PC-9 (cell line): ENCODE results near the gene ARHGAP8.

ENCODE experiments used
- CTCF ChIP-seq: fragments of 200-600 bp; sonication (generic); conservative IDR thresholded peaks from 2 replicates; pipeline ENCODE4 v1.6.1; 2017; ENCODE audit warnings: mixed run types, antibody characterized with exemption, mild to moderate bottlenecking, moderate library complexity
- EZH2 ChIP-seq: fragments of 200-600 bp; sonication (generic); IDR thresholded peaks from 2 replicates; pipeline ENCODE4 v1.8.0; 2017; ENCODE audit warnings: antibody characterized with exemption, low read depth

DNA sequence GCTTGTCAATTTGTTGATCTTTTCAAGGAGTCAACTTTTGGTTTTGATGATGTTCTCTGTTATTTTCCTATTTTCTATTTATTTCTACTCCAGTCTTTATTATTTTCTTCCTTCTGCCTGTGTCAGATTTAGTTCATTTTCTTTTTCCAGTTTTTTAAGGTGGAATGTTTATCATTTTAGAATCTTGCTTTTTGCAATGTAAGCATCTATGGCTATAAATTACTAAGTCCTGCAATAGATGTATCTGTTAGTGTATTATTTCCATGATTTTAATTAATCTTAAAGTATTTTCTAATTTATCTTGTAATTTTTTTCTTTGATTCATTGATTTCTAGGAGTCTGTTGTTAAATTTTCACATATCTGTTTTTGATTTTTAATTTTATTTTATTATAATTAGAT lies 81.7 kb downstream of the ARHGAP8 start:
- TF ChIP-seq EZH2 (no peak), CTCF (no peak)
